ENCODE data around the gene TTC6.

TTC6 gene

GRCh38 chr14:37565550-37565949 is 29.9 kb upstream of the TTC6 start:
- H3K27me3 ChIP-seq (ENCODE audit: low read depth, low read length), result no peaks in the 10 kb centered on the region
- no peaks in the 10 kb centered on the region for H3K4me1 ChIP-seq (ENCODE audit: control insufficient read depth in 1 of 2, insufficient read depth in 2 of 2, low read length in 2 of 2)
- no peak overlapping the region for H3K4me3 ChIP-seq (ENCODE audit: low read depth in 1 of 2, low read length in 2 of 2)
- no peak overlapping the region for H3K27ac ChIP-seq (ENCODE audit: low read length)
- H3K9me3 ChIP-seq (ENCODE audit: control insufficient read depth in 1 of 2, low read length in 2 of 2), result no peaks in the 10 kb centered on the region
- H3K36me3 ChIP-seq (ENCODE audit: control insufficient read depth in 1 of 2, insufficient read depth in 2 of 2, low read length in 2 of 2), result no peaks in the 10 kb centered on the region

- Histone ChIP-seq H3K27ac (ENCODE audit: low read length) (no peak overlapping the region), H3K9me3 (ENCODE audit: control insufficient read depth in 1 of 2, low read length in 2 of 2) (no peaks in the 10 kb centered on the region)
These were observed 28.5 kb upstream of the TTC6 start for GRCh38 chr14:37566811-37567371.

GRCh38 chr14:37569729-37570128 is 25.7 kb upstream of the TTC6 start:
- Histone ChIP-seq H3K4me3 (ENCODE audit: low read depth in 1 of 2, low read length in 2 of 2) (no peak overlapping the region), H3K9me3 (ENCODE audit: control insufficient read depth in 1 of 2, low read length in 2 of 2) (no peaks in the 10 kb centered on the region), H3K36me3 (ENCODE audit: control insufficient read depth in 1 of 2, insufficient read depth in 2 of 2, low read length in 2 of 2) (no peaks in the 10 kb centered on the region), H3K27me3 (ENCODE audit: low read depth, low read length) (no peaks in the 10 kb centered on the region), H3K4me1 (ENCODE audit: control insufficient read depth in 1 of 2, insufficient read depth in 2 of 2, low read length in 2 of 2) (no peaks in the 10 kb centered on the region), H3K27ac (ENCODE audit: low read length) (no peak overlapping the region)

More at GRCh38 chr14:37566811-37567371, 28.5 kb upstream of the TTC6 start:
- Histone ChIP-seq H3K27me3 (ENCODE audit: low read depth, low read length) (no peaks in the 10 kb centered on the region), H3K4me1 (ENCODE audit: control insufficient read depth in 1 of 2, insufficient read depth in 2 of 2, low read length in 2 of 2) (no peaks in the 10 kb centered on the region), H3K36me3 (ENCODE audit: control insufficient read depth in 1 of 2, insufficient read depth in 2 of 2, low read length in 2 of 2) (no peaks in the 10 kb centered on the region), H3K4me3 (ENCODE audit: low read depth in 1 of 2, low read length in 2 of 2) (no peak overlapping the region)

GRCh38 chr14:37571391-37571790 is 24.0 kb upstream of the TTC6 start:
- H3K27ac ChIP-seq (ENCODE audit: low read length), result no peak overlapping the region
- H3K36me3 ChIP-seq (ENCODE audit: control insufficient read depth in 1 of 2, insufficient read depth in 2 of 2, low read length in 2 of 2), result no peaks in the 10 kb centered on the region
- H3K4me1 ChIP-seq (ENCODE audit: control insufficient read depth in 1 of 2, insufficient read depth in 2 of 2, low read length in 2 of 2), result no peaks in the 10 kb centered on the region
- H3K9me3 ChIP-seq (ENCODE audit: control insufficient read depth in 1 of 2, low read length in 2 of 2), result no peaks in the 10 kb centered on the region
- no peak overlapping the region for H3K4me3 ChIP-seq (ENCODE audit: low read depth in 1 of 2, low read length in 2 of 2)
- no peaks in the 10 kb centered on the region for H3K27me3 ChIP-seq (ENCODE audit: low read depth, low read length)

- Histone ChIP-seq H3K9me3 (ENCODE audit: control insufficient read depth in 1 of 2, low read length in 2 of 2) (no peaks in the 10 kb centered on the region), H3K4me1 (ENCODE audit: control insufficient read depth in 1 of 2, insufficient read depth in 2 of 2, low read length in 2 of 2) (no peaks in the 10 kb centered on the region), H3K4me3 (ENCODE audit: low read depth in 1 of 2, low read length in 2 of 2) (no peak overlapping the region), H3K27me3 (ENCODE audit: low read depth, low read length) (no peaks in the 10 kb centered on the region), H3K27ac (ENCODE audit: low read length) (no peak overlapping the region), H3K36me3 (ENCODE audit: control insufficient read depth in 1 of 2, insufficient read depth in 2 of 2, low read length in 2 of 2) (no peaks in the 10 kb centered on the region)
These were observed 22.1 kb upstream of the TTC6 start for GRCh38 chr14:37573356-37573755.

GRCh38 chr14:37579274-37579673 is 16.2 kb upstream of the TTC6 start:
- Histone ChIP-seq H3K9me3 (ENCODE audit: control insufficient read depth in 1 of 2, low read length in 2 of 2) (no peaks in the 10 kb centered on the region), H3K36me3 (ENCODE audit: control insufficient read depth in 1 of 2, insufficient read depth in 2 of 2, low read length in 2 of 2) (no peaks in the 10 kb centered on the region), H3K27ac (ENCODE audit: low read length) (no peak overlapping the region), H3K4me1 (ENCODE audit: control insufficient read depth in 1 of 2, insufficient read depth in 2 of 2, low read length in 2 of 2) (peaks cover 0 to 10% of the 10 kb centered on the region in 2 donors), H3K4me3 (ENCODE audit: low read depth in 1 of 2, low read length in 2 of 2) (no peak overlapping the region), H3K27me3 (ENCODE audit: low read depth, low read length) (peaks cover 10% of the 10 kb centered on the region)

- Histone ChIP-seq H3K9me3 (ENCODE audit: control insufficient read depth in 1 of 2, low read length in 2 of 2) (peaks cover 0 to under 1% of the 10 kb centered on the region in 2 donors), H3K4me3 (ENCODE audit: low read depth in 1 of 2, low read length in 2 of 2) (no peak overlapping the region), H3K27me3 (ENCODE audit: low read depth, low read length) (peaks cover 18% of the 10 kb centered on the region), H3K36me3 (ENCODE audit: control insufficient read depth in 1 of 2, insufficient read depth in 2 of 2, low read length in 2 of 2) (no peaks in the 10 kb centered on the region), H3K4me1 (ENCODE audit: control insufficient read depth in 1 of 2, insufficient read depth in 2 of 2, low read length in 2 of 2) (peaks cover 0 to 17% of the 10 kb centered on the region in 2 donors), H3K27ac (ENCODE audit: low read length) (no peak overlapping the region)
These were observed 15.3 kb upstream of the TTC6 start for GRCh38 chr14:37580146-37580545.

GRCh38 chr14:37583358-37584210 is 11.8 kb upstream of the TTC6 start:
- Histone ChIP-seq H3K9me3 (ENCODE audit: control insufficient read depth in 1 of 2, low read length in 2 of 2) (peaks cover 3% of the 10 kb centered on the region in 2 donors), H3K27me3 (ENCODE audit: low read depth, low read length) (peaks cover 46% of the 10 kb centered on the region), H3K4me1 (ENCODE audit: control insufficient read depth in 1 of 2, insufficient read depth in 2 of 2, low read length in 2 of 2) (peaks cover 0 to 31% of the 10 kb centered on the region in 2 donors), H3K27ac (ENCODE audit: low read length) (no peak overlapping the region), H3K36me3 (ENCODE audit: control insufficient read depth in 1 of 2, insufficient read depth in 2 of 2, low read length in 2 of 2) (no peaks in the 10 kb centered on the region), H3K4me3 (ENCODE audit: low read depth in 1 of 2, low read length in 2 of 2) (peak overlapping the region; percentile 24 to 33)

- no peak overlapping the region for H3K27ac ChIP-seq (ENCODE audit: low read length)
- H3K36me3 ChIP-seq (ENCODE audit: control insufficient read depth in 1 of 2, insufficient read depth in 2 of 2, low read length in 2 of 2), result no peaks in the 10 kb centered on the region
- peaks cover 50% of the 10 kb centered on the region for H3K27me3 ChIP-seq (ENCODE audit: low read depth, low read length)
- H3K9me3 ChIP-seq (ENCODE audit: control insufficient read depth in 1 of 2, low read length in 2 of 2), result peaks cover 3 to 6% of the 10 kb centered on the region in 2 donors
- H3K4me3 ChIP-seq (ENCODE audit: low read depth in 1 of 2, low read length in 2 of 2), result no peak overlapping the region
- peaks cover 0 to 31% of the 10 kb centered on the region in 2 donors for H3K4me1 ChIP-seq (ENCODE audit: control insufficient read depth in 1 of 2, insufficient read depth in 2 of 2, low read length in 2 of 2)
These were observed 11.0 kb upstream of the TTC6 start for GRCh38 chr14:37584211-37585100.

- Histone ChIP-seq H3K27ac (ENCODE audit: low read length) (no peak overlapping the region), H3K36me3 (ENCODE audit: control insufficient read depth in 1 of 2, insufficient read depth in 2 of 2, low read length in 2 of 2) (no peaks in the 10 kb centered on the region), H3K27me3 (ENCODE audit: low read depth, low read length) (peaks cover 51% of the 10 kb centered on the region), H3K4me3 (ENCODE audit: low read depth in 1 of 2, low read length in 2 of 2) (no peak overlapping the region), H3K4me1 (ENCODE audit: control insufficient read depth in 1 of 2, insufficient read depth in 2 of 2, low read length in 2 of 2) (peaks cover 0 to 31% of the 10 kb centered on the region in 2 donors), H3K9me3 (ENCODE audit: control insufficient read depth in 1 of 2, low read length in 2 of 2) (peaks cover 3 to 6% of the 10 kb centered on the region in 2 donors)
These were observed 10.3 kb upstream of the TTC6 start for GRCh38 chr14:37585101-37585511.
